Measurements from ENCODE around the gene SOX6. TPM values are rescaled to one million over a fixed set of nuclear protein-coding genes. Genes with fewer than 3 reads are reported as not detected.
A peak's percentile ranks its signal among the peaks of the same experiment; 100 is the strongest.

Gene SOX6
- total and polyA plus RNA-seq, 4 donors = 26.6 to 51.6 (median 38.6) TPM

DNA sequence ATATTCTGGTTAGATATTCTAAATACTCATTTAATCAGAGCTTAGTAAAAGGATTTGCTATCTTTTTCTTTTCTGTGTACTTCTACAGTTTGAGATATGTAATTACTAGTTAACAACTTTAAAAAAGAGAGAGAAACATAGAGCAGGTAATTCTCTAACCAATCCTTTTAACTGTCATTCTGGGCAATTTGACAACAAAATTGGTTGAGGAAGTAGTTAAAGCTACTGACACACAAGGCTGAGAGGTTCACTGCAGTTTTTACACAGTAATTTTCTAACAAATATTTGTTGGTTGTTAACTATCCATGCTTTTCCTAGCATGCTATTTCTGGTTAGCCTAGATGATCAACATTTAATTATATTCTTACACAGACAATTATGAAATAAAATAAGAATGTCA is 3.6 kb downstream of the SOX6 start:
- H3K36me3 ChIP-seq (ENCODE audit: control insufficient read depth, insufficient read depth, low read length) = no peaks in the 10 kb centered on the region
- DNase-seq (ENCODE audit: low read depth in 4 of 6, low spot score in 6 of 6) = peak in 1 of 6 donors; percentile 14
- H3K9me3 ChIP-seq (ENCODE audit: control insufficient read depth, insufficient read depth, low read length) = no peaks in the 10 kb centered on the region
- H3K4me3 ChIP-seq (ENCODE audit: low read depth, low read length) = peak overlapping the region; percentile 16
- H3K4me1 ChIP-seq (ENCODE audit: control insufficient read depth, insufficient read depth, low read length) = no peaks in the 10 kb centered on the region
- H3K27ac ChIP-seq (ENCODE audit: low read depth, low read length) = peak overlapping the region; percentile 20
- no peaks in the 10 kb centered on the region for H3K27me3 ChIP-seq (ENCODE audit: control insufficient read depth, insufficient read depth, low read length)

GRCh38 chr11:16350125-16350524 is 6.2 kb downstream of the SOX6 start:
- no peak overlapping the region for H3K27ac ChIP-seq (ENCODE audit: low read depth, low read length)
- DNase-seq (ENCODE audit: low read depth in 4 of 6, low spot score in 6 of 6) = no peak
- WGBS (ENCODE audit: insufficient coverage) = no CpG with 5 or more reads among the region's 5 CpGs
- H3K36me3 ChIP-seq (ENCODE audit: control insufficient read depth, insufficient read depth, low read length) = no peaks in the 10 kb centered on the region
- H3K4me3 ChIP-seq (ENCODE audit: low read depth, low read length) = no peak overlapping the region
- H3K27me3 ChIP-seq (ENCODE audit: control insufficient read depth, insufficient read depth, low read length) = no peaks in the 10 kb centered on the region
- H3K9me3 ChIP-seq (ENCODE audit: control insufficient read depth, insufficient read depth, low read length) = no peaks in the 10 kb centered on the region
- no peaks in the 10 kb centered on the region for H3K4me1 ChIP-seq (ENCODE audit: control insufficient read depth, insufficient read depth, low read length)

DNA sequence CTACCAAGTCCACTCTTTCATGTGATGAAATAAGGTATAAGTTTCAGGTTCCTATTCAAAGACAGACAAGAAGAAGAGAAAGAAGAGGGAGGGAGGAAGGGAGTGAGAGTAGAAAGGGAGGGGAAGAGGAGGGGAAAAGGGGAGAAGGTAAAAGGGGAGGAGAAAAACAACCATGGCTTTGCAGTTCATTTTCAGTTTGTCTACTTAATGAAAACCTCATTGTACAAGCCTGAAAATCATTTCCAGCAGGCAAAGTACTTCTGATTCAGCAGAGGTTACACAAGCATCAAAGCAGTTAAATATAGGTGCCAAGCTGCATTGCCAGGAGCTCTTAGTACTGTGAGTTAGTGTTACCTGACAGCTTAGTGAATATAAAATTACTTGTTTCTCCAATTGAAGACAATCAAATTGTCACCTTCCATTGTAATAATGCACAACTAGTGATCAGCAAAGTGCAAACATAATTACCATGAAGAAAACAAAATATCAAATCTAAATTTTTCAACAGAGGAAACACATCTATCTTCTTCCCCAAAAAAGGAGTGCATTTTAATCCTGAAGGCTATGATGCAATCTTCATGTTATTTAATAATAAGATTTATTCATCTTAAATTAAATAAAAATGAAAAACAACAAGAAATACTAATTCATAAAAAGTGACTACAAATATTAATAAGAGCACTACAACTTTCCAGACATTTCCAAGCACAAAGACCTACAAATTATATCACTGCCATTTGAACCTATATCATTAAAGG is 8.2 kb downstream of the SOX6 start:
- Histone ChIP-seq H3K27ac (ENCODE audit: low read depth, low read length) (no peak overlapping the region), H3K9me3 (ENCODE audit: control insufficient read depth, insufficient read depth, low read length) (no peaks in the 10 kb centered on the region), H3K4me1 (ENCODE audit: control insufficient read depth, insufficient read depth, low read length) (no peaks in the 10 kb centered on the region), H3K4me3 (ENCODE audit: low read depth, low read length) (no peak overlapping the region), H3K36me3 (ENCODE audit: control insufficient read depth, insufficient read depth, low read length) (no peaks in the 10 kb centered on the region), H3K27me3 (ENCODE audit: control insufficient read depth, insufficient read depth, low read length) (no peaks in the 10 kb centered on the region)
- DNase-seq (ENCODE audit: low read depth in 4 of 6, low spot score in 6 of 6) = peak in 2 of 6 donors; percentile 21 to 41

DNA sequence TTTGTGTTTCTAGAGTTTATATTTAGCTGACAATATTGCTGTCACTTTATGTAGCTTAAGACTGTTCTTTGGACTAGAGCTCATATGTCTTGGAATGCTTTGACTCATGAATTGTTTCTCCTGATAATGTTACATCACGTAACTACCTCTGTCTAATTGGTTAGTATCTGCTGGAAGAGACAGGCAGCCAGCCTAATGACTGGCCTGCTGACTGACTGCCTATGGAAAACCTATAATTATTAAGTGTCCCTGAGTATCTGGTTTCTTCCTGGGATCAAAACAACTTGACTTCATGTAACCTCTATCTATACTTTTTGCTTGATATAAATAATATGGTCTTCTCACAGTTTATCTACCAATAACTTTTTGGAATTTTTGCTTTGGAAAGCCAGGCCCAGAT is 9.4 kb downstream of the SOX6 start:
- Histone ChIP-seq H3K9me3 (ENCODE audit: control insufficient read depth, insufficient read depth, low read length) (no peaks in the 10 kb centered on the region), H3K27ac (ENCODE audit: low read depth, low read length) (no peak overlapping the region), H3K4me1 (ENCODE audit: control insufficient read depth, insufficient read depth, low read length) (no peaks in the 10 kb centered on the region), H3K36me3 (ENCODE audit: control insufficient read depth, insufficient read depth, low read length) (no peaks in the 10 kb centered on the region), H3K27me3 (ENCODE audit: control insufficient read depth, insufficient read depth, low read length) (no peaks in the 10 kb centered on the region), H3K4me3 (ENCODE audit: low read depth, low read length) (no peak overlapping the region)
- DNase-seq (ENCODE audit: low read depth in 4 of 6, low spot score in 6 of 6) = no peak
- no CpG with 5 or more reads among the region's 1 CpG for WGBS (ENCODE audit: insufficient coverage)

DNA sequence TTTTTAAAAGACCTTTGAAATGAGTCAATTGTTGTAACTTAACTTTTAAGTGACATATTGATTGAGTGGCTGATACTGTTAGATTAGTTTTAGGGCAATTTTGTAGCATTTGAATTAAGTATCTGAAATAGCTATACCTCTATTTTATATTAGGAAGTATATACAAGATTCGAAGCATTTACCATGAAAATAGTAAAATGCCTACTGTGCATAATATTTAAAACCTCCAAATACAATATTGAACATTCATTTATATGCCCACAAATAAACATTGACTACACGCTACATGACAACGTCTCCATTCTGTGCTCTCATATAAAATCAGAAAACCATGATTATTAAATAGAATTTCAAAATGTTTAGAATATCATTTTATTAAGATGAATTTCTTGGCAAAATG is 14.5 kb downstream of the SOX6 start:
- Histone ChIP-seq H3K4me1 (ENCODE audit: control insufficient read depth, insufficient read depth, low read length) (no peaks in the 10 kb centered on the region), H3K9me3 (ENCODE audit: control insufficient read depth, insufficient read depth, low read length) (no peaks in the 10 kb centered on the region), H3K36me3 (ENCODE audit: control insufficient read depth, insufficient read depth, low read length) (no peaks in the 10 kb centered on the region), H3K4me3 (ENCODE audit: low read depth, low read length) (no peak overlapping the region), H3K27me3 (ENCODE audit: control insufficient read depth, insufficient read depth, low read length) (no peaks in the 10 kb centered on the region), H3K27ac (ENCODE audit: low read depth, low read length) (no peak overlapping the region)
- no CpG with 5 or more reads among the region's 3 CpGs for WGBS (ENCODE audit: insufficient coverage)
- no peak for DNase-seq (ENCODE audit: low read depth in 4 of 6, low spot score in 6 of 6)

DNA sequence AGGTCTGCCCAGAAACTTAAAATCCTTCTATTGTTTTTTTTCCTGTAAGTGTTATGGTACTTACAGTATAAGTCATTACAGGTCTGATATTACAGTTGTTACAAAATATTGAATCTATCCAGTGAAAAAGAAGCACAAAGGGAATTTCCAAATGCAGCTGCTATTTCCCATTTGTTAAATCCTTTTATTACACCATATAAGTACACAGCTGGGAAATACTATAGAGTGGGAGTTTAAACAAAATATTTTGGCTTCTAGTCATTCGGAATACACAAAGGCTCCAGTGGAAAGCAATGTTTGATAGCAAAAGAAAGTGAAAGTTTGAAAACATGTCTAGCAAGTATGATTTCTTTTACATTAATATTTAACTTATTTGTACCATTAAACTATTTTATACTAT is 18.0 kb downstream of the SOX6 start:
- no peak overlapping the region for H3K27ac ChIP-seq (ENCODE audit: low read depth, low read length)
- H3K4me3 ChIP-seq (ENCODE audit: low read depth, low read length) = no peak overlapping the region
- no peaks in the 10 kb centered on the region for H3K4me1 ChIP-seq (ENCODE audit: control insufficient read depth, insufficient read depth, low read length)
- no peaks in the 10 kb centered on the region for H3K9me3 ChIP-seq (ENCODE audit: control insufficient read depth, insufficient read depth, low read length)
- H3K36me3 ChIP-seq (ENCODE audit: control insufficient read depth, insufficient read depth, low read length) = no peaks in the 10 kb centered on the region
- H3K27me3 ChIP-seq (ENCODE audit: control insufficient read depth, insufficient read depth, low read length) = no peaks in the 10 kb centered on the region
- no CpG with 5 or more reads among the region's 1 CpG for WGBS (ENCODE audit: insufficient coverage)
- DNase-seq (ENCODE audit: low read depth in 4 of 6, low spot score in 6 of 6) = no peak

GRCh38 chr11:16337421-16338213 is 18.7 kb downstream of the SOX6 start:
- no peak overlapping the region for H3K4me3 ChIP-seq (ENCODE audit: low read depth, low read length)
- no peak overlapping the region for H3K27ac ChIP-seq (ENCODE audit: low read depth, low read length)
- no CpG with 5 or more reads among the region's 1 CpG for WGBS (ENCODE audit: insufficient coverage)
- no peaks in the 10 kb centered on the region for H3K4me1 ChIP-seq (ENCODE audit: control insufficient read depth, insufficient read depth, low read length)
- no peaks in the 10 kb centered on the region for H3K36me3 ChIP-seq (ENCODE audit: control insufficient read depth, insufficient read depth, low read length)
- no peak for DNase-seq (ENCODE audit: low read depth in 4 of 6, low spot score in 6 of 6)
- H3K9me3 ChIP-seq (ENCODE audit: control insufficient read depth, insufficient read depth, low read length) = no peaks in the 10 kb centered on the region
- no peaks in the 10 kb centered on the region for H3K27me3 ChIP-seq (ENCODE audit: control insufficient read depth, insufficient read depth, low read length)

DNA sequence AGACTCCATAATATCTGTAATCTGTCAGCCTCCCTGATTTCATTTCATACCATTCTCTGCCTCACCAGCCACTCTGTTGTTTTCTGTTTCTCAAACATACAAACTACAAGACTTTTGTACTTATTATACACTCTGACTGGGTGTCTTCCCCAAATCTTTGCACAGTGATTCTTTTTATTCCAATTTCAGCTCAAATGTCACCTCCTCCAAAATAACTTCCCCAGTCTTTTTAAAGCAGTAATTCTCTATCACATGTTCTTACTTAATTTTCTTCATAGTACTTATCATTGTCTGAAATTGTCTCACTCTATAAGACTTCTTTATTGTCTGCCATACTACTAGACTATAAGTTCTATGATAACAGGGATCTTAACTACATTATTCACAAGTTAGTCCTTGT is 19.6 kb downstream of the SOX6 start:
- Histone ChIP-seq H3K27ac (ENCODE audit: low read depth, low read length) (no peak overlapping the region), H3K27me3 (ENCODE audit: control insufficient read depth, insufficient read depth, low read length) (no peaks in the 10 kb centered on the region), H3K4me3 (ENCODE audit: low read depth, low read length) (no peak overlapping the region), H3K9me3 (ENCODE audit: control insufficient read depth, insufficient read depth, low read length) (no peaks in the 10 kb centered on the region), H3K4me1 (ENCODE audit: control insufficient read depth, insufficient read depth, low read length) (no peaks in the 10 kb centered on the region), H3K36me3 (ENCODE audit: control insufficient read depth, insufficient read depth, low read length) (no peaks in the 10 kb centered on the region)
- no peak for DNase-seq (ENCODE audit: low read depth in 4 of 6, low spot score in 6 of 6)

DNA sequence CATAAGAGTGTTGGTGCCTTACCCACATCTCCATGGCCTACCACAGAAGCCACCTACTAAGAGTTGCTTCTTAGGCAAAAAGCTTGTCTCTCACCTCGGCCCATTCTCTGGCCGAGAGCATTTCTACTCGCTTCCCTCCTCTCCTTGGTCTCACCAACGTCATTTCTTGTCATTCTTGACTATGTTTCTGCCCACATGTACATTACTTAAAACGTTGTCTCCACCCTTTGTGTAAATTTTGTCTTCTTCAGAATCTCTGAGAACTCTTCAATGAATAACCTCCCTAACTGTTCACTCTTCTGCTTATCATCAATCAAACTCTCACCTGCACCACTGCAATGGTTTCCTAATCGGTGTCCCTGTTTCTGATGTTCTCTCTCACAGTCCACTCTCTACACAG is 20.1 kb downstream of the SOX6 start:
- H3K27ac ChIP-seq (ENCODE audit: low read depth, low read length) = no peak overlapping the region
- WGBS (ENCODE audit: insufficient coverage) = 86% methylated on average over 6 of the region's 6 CpGs
- H3K27me3 ChIP-seq (ENCODE audit: control insufficient read depth, insufficient read depth, low read length) = no peaks in the 10 kb centered on the region
- no peak for DNase-seq (ENCODE audit: low read depth in 4 of 6, low spot score in 6 of 6)
- no peaks in the 10 kb centered on the region for H3K9me3 ChIP-seq (ENCODE audit: control insufficient read depth, insufficient read depth, low read length)
- H3K4me3 ChIP-seq (ENCODE audit: low read depth, low read length) = no peak overlapping the region
- no peaks in the 10 kb centered on the region for H3K4me1 ChIP-seq (ENCODE audit: control insufficient read depth, insufficient read depth, low read length)
- H3K36me3 ChIP-seq (ENCODE audit: control insufficient read depth, insufficient read depth, low read length) = no peaks in the 10 kb centered on the region

Measured in spinal cord (tissue), 10 donors.